ENCODE results near the gene GNAL.

Gene GNAL

DNA sequence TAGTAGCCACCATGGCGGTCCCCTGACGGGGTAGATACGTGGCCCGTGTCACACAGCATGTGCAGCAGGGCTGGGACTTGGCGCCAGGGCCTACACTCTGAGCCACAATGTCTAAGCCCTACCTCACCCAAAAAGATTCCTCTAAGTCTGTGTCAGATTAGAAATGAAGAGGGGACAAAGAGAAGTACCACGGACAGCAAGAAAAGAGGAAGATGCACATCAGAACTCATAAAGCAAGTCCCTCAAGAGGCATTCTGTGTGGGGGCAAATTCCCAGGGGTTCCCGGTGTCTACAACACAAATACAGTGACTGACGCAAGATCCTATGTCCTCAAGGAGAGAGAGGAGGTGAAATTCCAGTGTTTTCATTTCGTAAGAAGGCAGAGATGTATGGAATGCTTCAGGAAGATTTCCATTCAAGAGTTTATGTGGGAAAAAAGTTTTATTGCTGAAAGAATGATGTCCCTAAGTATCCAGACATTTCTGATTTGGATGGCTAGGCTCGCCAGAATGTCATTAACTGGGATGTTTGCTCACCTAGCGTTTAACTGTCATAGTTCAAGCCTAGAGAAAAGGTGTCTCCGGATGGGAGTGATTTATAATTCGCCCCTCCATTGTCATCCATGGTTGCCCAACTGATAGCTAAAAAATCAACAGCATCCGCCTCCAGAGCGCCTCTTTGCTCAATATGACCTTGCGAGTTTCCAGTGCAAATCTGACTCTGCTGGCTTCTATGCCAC lies 86.5 kb downstream of the GNAL start:
- no peak for DNase-seq

DNA sequence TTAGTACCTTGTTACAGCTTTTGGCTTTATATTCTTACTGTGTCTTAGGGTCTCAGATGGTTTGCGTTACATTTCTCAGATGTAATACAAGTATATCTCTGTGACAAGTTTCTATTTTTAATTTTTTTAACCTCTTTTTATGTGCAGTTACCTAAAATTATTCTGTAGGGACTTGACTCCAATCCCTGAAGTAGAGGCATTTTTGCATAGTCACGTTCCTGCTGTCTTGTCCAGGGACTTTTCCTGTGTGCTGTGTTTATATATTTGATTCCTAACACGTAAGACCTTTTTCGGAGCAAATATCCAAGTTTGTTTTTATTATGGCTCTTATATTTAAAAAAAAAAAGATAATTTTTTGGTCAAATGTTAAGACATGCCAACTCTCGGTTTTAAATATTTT lies 91.0 kb downstream of the GNAL start:
- no peak for DNase-seq

DNA sequence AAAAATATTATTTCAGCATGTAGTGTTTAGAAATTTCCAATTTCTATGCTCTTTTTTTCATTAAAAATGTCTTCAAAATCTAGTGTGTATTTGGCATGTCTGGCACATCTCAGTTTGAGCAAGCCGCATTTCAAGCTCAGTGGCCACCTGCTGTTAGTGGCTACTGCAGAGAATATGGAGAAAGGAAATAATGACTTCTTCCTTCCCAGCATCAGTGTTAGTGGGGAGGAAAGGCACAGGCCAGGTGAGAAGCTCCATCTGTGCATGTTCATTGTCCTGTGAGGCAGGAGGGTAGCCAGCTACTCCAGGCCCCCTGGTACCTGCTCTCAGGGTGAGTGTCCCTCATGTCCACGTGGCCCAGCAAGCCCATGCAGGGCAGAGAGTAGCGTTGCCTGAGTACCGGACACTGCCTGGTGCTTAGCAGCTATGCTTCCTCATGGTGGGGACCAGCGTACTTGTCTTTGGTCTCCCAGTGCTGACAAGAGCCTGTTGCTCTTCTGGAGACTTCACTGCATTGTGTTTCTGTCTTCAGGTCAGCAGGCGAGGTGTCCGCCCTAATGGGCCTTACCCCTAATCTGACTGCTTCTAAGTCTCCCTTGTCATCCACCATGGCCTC lies 94.8 kb downstream of the GNAL start:
- DNase-seq: no peak

DNA sequence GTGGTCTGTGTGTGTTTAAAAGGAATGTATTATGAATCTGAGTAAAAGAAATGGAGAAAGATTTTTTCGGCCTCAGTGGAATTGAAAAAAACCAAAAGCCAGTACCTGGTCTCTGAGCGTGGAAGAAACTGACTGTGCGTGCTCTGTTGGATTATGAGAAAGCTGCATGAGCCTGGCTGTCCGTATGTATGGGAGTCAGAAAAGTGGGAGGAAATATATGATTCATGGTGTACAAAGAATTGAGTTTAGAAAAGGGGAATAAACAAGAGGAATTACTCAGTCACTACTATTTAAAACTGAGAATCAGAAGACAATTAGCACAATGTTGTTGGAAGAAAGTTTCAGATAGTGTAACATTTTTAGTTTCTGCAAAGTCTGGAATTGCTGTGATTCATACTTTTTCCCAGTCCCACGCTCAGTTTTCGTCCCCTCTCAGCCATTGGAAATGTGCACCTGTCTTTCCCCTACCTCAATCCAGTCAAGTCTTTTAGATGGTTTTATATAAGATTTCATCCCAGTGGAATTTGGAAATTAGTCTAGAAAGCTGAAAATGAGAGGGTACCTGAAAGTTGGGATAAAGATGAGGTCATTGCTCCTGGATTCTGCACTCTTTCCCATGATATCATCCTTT lies 95.7 kb downstream of the GNAL start:
- DNase-seq: no peak

DNA sequence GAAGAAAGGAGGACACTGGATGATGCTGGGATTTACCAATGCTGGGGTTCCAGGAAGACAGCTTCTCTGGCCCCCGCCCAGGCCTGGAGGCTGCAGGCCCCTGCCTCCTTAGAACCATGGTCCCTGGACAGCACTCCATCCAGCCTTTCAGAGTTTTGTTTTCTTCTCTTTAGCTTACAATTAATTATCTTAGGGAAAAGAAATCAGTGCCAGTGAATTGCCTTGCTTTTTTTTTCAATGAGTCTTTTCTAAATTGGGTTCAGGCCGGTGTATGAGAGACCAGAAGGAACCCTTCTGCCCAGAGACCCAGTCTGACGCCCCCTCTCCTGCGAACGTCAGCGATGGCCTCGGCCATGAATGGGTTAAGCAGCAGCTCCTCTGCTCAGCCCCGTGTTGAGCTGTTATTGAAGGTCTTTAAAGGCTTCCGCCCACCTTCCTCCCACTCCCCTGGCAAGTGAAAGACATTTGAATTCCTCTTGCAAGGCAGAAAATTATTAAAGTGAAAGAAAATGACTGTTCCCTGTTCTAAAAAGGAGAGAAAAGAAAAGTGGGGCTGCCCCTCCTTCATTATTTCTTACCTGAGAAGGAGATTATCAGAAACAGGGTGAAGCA lies 96.5 kb downstream of the GNAL start:
- no peak for DNase-seq

DNA sequence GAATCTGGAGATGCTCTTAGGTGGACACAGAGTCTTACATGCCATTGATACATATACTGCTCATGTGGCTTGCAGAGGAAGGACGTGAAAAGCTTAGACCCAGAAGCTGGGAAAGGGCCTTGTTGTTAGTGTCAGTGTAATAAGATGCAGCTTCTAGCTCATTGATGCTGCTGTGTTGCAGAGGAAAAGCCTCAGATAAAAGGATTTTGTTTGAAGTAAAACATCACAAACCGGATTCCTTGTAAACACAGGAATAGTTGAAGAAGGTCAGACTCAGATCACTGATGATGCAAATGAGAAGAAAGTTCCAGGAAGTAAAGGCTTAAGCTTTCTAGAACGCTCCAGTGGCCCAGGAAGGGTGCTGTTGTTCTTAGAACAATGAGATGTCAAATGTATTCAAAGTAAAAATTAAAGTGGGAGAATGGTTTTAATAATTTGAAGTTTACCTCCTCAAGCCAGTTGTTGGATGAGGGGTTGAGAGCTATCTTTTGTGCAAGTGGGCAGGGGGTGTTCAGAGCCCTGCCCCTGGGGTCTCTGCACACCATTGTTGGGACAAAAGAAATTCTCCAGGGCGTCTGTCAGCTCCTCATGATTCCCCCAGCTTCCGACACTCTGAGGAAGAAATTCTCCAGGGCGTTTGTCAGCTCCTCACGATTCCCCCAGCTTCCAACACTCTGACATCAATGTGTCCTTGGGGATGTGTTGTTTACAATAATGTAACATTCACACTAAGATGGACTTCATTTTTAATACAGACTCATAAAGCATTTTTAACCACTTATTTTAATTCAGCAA lies 100.8 kb downstream of the GNAL start:
- no peak for DNase-seq

DNA sequence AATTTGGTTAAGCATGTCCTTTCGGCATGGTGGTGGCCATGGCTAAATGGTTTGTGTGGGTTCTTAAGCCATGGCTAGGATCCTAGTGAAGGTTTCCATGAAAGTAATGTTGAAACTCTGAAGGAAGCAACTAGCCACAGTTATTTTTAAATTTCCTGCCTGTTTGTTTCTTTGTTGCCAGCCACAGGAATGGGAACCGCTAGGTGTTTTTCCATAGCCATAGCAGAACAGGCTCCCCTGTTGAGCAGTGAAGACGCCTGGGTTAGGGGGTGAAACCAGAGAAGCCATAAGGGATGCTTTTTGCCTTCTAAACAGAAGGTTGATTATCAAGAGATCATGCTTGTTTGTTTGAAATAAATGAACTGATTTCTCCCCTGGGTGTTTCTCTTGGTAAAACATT lies 102.1 kb downstream of the GNAL start:
- no peak for DNase-seq

DNA sequence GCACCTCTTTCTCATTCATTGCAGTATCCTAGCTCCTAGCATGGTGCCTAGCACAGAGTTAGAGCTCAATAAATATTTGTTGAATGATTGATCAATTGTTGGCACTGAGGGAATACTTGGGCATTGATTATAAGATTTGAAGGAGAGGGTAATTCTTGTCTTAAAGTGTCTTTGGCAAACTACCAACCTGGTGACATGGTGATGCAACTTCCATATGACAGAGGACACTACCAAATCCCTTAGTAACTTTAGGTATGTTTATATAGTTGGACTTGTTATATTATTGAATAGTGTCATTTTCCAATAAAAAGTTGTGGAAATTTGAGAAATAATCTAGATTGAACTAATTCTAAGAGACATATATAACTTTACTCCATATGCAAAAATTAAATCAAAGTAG lies 103.6 kb downstream of the GNAL start:
- DNase-seq: no peak

DNA sequence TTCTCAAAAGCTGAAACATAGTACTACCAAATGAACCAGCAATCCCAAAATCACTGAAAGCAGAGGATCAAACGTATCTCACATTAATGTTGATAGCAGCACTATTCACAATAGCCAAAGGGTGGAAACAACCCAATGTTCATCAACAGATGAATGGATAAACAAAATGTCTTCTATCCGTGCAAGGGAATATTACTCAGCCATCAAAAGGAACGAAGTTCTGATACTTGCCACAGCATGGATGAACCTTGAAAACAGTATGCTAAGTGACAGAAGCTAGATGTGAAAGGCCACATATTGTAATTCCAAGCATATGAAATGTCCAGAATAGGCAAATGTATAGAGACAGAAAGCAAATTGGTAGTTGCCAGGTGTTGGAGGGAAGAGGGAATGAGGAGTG lies 105.1 kb downstream of the GNAL start:
- DNase-seq: no peak

DNA sequence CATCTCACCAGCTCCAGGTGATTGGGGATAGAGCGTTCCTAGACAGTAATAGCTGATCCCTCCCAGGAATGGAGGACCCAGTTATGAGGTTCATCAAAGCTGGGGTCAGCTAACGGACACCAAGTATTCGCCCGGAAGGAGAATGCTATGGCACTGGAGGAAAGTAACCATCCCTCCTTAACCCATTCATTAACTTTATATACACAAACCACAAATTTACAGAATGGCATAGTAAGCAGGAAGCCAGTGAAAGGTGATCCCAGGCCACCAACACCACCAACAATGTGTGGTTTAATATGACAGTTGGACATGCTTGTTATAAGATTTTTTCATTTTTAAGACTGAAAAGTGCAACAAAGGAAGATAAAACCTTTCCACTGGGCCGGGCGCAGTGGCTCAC lies 106.9 kb downstream of the GNAL start:
- DNase-seq: no peak

DNA sequence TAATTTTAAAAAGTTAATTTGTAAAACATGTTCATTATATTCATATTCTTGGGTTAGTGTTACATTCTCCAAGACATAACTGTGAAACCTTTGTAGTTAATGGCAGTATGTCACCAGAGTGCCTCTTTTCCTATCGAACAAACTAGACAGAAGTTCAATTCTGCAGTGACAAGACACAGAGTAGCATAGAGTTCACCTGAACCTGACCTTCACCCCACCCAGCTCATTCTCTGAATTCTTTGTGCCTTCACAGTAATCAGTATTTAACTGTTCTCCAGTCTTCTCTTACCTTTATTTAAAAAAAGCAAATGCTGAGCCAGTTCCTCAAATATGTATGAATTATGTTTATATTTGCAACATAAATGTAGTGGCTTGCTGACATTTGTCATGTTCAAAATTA lies 109.2 kb downstream of the GNAL start:
- no peak for DNase-seq

DNA sequence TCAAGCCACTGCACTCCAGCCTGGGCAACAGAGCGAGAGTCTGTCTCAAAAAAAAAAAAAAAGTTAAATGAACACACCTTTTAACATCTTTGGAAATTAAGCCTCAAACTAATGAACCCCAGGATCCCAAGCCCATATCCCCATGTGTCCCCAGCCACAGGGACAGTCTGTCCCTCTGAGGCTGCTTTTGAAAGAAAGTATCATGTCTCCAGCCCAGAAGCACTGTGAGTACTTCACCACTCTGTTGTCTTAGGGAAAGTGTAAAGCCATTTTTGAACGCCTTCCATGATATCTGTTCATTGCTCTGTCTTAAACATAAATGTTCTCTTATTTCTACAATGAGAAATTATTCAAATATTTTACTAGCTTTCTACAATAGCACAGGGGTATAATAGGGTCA lies 110.0 kb downstream of the GNAL start:
- no peak for DNase-seq

DNA sequence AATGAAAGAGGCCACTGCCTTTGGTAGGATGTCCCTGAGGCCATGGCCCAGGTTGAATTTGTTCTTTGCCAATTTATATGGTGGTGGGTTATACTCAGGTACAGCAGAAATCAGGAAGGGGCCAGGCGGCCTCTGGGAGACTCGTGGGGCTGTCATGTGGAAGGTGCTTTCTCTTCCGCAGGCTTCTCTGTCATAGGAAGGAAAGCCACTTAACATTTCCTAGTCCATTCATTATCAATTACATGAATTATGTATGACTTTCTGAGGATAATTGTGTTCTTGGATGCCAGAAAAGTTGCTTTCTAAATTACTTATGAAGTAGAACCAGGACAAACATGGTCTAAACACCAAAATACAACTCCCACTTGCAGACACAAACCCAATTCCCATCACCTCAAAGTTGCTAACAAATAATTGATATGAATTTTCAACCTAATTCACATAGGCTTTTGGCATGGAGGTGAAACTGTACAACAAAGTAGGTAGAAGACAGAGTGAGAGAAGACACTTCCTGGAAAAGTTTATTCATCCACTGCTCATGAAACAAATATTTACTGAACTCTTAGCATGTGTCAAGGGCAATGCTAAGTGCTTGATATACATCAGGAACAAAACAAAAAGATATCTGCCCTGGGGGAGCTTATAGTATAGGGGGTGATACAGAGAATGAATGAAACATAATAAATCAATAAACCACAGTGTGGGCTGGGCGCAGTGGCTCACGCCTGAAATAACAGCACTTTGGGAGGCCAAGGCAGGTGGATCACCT lies 111.7 kb downstream of the GNAL start:
- DNase-seq: no peak

DNA sequence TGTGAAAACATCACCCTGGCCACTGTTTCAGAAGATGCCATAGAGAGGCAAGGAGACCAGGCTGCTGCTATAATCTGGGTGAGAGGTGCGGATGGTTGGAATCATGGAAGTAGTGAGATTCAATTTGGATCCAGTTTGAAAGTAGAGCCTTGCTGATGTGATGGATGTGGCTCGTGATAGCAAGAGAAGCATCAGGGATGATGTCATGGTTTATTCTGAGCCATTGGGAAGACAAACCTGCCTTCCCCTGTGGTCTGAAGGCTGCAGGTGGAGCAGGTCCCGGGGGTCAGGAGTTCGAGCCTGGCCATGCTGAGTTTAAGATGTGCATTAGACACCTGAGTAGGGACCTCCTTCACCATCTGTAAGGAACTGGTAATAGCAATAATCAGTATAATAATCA lies 112.5 kb downstream of the GNAL start:
- no peak for DNase-seq

DNA sequence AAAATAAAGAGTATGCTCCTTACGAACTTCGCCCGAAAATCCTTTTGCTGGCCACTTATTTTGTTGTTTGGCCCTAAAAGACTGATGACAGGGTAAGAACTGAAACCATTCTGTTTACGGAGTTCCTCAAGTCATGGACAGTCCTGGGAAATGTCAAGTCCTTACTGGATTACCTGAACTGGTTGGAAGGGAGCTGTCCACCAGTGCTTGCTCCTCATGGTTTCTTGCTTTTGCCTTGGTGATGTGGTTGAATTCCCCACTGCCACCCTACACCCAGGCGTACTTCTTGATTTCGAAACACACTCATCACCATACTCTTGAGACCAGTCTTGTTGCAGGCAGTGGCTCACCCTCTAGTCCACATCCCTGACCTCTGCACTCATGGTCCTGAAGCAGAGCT lies 113.1 kb downstream of the GNAL start:
- no peak for DNase-seq

DNA sequence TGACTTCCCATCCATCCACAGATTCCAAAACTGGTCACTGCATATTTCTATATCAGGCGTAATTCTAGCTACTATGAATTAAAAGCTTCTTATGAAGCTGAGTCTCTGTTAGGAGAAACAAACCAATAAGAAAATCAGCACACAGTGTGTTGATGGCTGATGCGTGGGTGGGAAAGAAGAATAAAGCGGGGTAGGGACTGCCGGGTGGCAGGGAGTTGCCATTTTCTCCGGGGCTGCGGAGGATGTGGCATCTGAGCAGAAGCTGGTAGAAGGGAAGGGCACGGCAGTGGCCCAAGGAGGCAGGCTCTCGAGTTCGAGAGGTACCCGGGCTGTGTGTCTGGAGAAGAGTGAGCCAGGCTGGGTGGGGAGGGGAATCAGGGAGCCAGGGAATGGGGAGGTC lies 113.5 kb downstream of the GNAL start:
- no peak for DNase-seq

DNA sequence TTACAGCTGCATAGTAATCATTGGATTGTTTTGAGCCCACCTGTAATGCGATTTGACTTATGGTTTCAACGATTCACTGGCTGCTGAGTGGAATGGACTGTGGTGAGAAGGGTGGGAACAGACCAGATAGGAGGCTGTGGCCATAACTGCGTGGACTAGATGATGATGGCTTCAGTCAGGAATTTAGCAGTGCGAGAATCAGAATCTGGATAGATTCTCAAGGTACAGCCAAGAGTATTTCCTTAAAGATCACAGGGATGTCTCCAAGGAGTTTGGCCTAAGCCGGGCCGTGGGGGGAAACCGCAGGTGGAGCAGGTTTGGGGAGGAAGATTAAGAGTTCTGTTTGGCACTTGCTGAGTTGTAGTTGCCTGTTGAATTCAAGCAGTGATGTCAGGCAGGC lies 118.2 kb downstream of the GNAL start:
- DNase-seq: no peak

DNA sequence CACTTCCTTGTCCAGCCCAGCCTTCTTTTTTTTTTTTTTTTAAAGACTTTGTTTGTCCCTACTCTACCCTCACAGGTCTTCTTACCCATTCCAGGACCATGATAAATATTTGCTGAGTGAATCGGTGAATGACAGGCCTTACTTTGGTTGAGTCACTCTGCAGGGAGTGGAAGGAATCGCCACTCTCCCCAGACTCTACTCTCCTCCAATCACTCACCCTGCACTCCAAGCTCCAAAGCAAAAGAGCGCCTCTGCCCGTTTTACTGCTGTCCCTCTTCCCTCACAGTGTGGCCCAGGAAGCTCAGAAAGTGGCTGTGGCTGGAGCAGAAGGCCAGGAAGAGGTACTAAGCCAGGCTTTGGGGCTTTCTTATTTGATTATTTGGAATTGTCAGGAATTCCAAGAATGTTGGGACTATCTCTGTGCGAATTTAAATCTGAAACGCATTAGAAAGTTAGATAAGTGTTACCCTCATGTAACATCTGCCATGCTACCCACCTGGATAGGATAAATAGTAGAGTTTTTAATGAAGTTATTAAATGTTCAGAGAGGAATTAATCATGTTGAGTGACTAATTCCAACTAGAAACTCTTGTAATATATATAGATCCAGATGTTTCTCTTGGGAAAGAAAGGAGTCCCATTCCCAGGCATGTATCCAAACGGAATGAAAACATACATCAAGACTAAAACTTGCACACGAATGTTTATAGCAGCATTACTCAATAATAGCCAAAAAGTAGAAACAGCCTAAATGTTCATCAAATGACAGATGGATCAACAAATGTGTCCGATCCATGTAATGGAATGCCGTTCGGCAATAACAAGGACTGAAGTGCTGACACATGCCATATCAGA lies 119.2 kb downstream of the GNAL start:
- DNase-seq: no peak

DNA sequence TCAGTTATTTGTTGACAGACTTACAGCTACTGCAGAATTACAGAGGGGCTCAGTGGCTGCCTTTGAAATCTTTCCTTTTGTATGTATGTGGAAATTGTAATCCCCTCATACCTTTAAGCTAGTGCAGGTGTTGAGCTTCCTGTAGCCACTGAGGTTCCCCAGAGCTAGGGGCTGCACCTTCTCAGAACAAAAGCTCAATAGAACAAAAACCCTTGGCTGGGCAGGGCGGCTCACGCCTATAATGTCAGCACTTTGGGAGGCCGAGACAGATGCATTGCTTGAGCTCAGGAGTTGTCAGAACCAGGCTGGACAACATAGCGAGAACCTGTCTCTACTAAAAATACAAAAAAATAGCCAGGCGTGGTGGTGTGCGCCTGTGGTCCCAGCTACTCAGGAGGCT lies 120.8 kb downstream of the GNAL start:
- no peak for DNase-seq

DNA sequence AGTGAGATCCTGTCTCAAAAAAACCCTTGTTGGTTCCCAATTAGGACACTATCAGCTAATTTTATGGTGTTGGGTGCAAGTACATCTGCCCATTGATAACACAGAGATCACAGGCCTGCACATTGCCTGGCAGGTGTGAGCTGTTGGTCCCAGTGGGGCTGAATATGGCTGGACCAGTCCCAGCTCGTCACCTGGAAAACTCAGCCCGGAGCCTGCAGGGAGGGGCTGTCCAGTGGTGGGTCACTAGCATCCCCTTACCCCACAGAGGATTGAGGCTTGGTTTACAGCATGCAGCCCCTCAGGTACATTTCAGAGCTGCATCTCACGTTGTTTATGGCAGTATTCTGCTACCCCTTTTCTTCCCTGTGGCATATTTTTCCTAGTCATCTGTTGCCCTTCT lies 121.3 kb downstream of the GNAL start:
- no peak for DNase-seq

DNA sequence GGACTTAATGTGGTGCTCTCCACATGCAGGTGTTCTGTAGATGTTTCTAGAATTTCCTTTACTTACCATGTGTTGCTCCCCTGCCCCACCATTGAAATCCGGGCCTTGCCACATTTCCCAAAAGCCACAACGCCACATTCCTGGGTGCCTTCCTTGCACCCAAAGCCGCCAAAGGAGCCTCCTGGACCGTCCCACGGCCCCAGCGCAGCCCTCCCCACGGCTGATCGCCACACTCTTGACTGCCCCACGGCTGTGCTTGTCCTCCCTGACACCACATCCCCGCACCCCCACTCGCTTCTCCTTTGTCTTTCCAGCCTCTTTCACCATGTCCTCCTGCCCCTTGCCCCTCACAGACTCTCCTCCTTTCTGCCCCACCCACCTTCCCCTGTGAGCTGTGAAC lies 121.9 kb downstream of the GNAL start:
- no peak for DNase-seq

Data from effector CD8-positive, alpha-beta T cell (primary cell).